Stimulated activated CD4-positive, alpha-beta T cell treated with anti-CD3 and anti-CD28 coated beads, Interleukin-4, amount 100 ng/mL, for 24 hours (primary cell): ENCODE results near the gene WDR43.
A peak's percentile ranks its signal among the peaks of the same experiment; 100 is the strongest.

Experiments
- DNase-seq: peaks from one replicate; pipeline ENCODE4 v3.0.0-alpha.2; 2020

Gene WDR43

GRCh38 chr2:28915939-28916338 is 21.5 kb downstream of the WDR43 start:
- no peak for DNase-seq

GRCh38 chr2:28926847-28927246 is 32.4 kb downstream of the WDR43 start:
- DNase-seq, result no peak

GRCh38 chr2:28927469-28927868 is 33.0 kb downstream of the WDR43 start:
- no peak for DNase-seq

- no peak for DNase-seq
Measured at GRCh38 chr2:28927878-28928277, 33.4 kb downstream of the WDR43 start.

GRCh38 chr2:28929581-28929980 is 35.1 kb downstream of the WDR43 start:
- DNase-seq, result no peak

- DNase-seq, result no peak
Measured at GRCh38 chr2:28930205-28930604, 35.7 kb downstream of the WDR43 start.

- DNase-seq, result no peak
Measured at GRCh38 chr2:28934769-28935168, 40.3 kb downstream of the WDR43 start.

GRCh38 chr2:28941008-28941407 is 46.5 kb downstream of the WDR43 start:
- DNase-seq, result no peak

GRCh38 chr2:28944535-28945248 is 50.2 kb downstream of the WDR43 start:
- no peak for DNase-seq

- DNase-seq, result no peak
Measured at GRCh38 chr2:28948160-28948559, 53.7 kb downstream of the WDR43 start.

- no peak for DNase-seq
Measured at GRCh38 chr2:28949190-28949589, 54.7 kb downstream of the WDR43 start.

GRCh38 chr2:28949617-28950305 is 55.3 kb downstream of the WDR43 start:
- no peak for DNase-seq

GRCh38 chr2:28950941-28951630 is 56.6 kb downstream of the WDR43 start:
- no peak for DNase-seq

- no peak for DNase-seq
Measured at GRCh38 chr2:28951910-28952835, 57.7 kb downstream of the WDR43 start.

- no peak for DNase-seq
Measured at GRCh38 chr2:28952836-28953211, 58.4 kb downstream of the WDR43 start.

- no peak for DNase-seq
Measured at GRCh38 chr2:28955467-28955866, 61.0 kb downstream of the WDR43 start.

- DNase-seq, result peak; percentile 52
Measured at GRCh38 chr2:28956415-28956826, 62.0 kb downstream of the WDR43 start.

- DNase-seq, result peak; percentile 14
Measured at GRCh38 chr2:28956890-28957289, 62.4 kb downstream of the WDR43 start.

- DNase-seq, result peak; percentile 34
Measured at GRCh38 chr2:28958689-28959088, 64.2 kb downstream of the WDR43 start.

GRCh38 chr2:28960401-28960800 is 65.9 kb downstream of the WDR43 start:
- no peak for DNase-seq

GRCh38 chr2:28962505-28962904 is 68.0 kb downstream of the WDR43 start:
- DNase-seq, result no peak

- no peak for DNase-seq
Measured at GRCh38 chr2:28970464-28971160, 76.1 kb downstream of the WDR43 start.
